Measurements from ENCODE around the gene KIAA1671.
A peak's percentile ranks its signal among the peaks of the same experiment; 100 is the strongest.
"Not testable (repeated sequence)": the region's sequence is repeated elsewhere in the genome, so short reads cannot be mapped to it uniquely, and the experiment has no call there.

Gene KIAA1671

GRCh38 chr22:25176799-25177198 lies 224.3 kb downstream of the KIAA1671 start:
- DNase-seq: no peak

- DNase-seq: no peak
Measured at GRCh38 chr22:25177226-25177625, 224.7 kb downstream of the KIAA1671 start.

DNA sequence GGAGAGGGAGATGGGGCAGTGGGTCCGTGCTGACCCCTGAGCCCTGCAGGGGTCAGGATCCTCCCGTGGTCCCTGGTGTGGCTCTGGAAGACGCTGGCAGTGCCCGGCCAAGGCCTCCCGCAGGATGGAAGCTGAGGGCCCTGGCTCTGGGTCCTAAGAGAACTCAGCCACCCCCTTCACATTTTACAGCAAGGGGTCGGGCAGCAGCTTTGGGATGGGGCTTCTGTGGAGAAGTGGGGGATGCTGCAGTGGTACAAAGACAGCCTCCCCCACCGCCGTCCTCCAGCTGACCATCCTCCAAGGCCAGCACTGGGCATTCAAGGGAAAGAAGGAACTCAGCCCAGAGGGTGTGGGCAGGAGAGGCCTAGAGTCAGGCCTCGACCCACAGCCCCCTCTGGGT lies 225.4 kb downstream of the KIAA1671 start:
- DNase-seq: no peak

GRCh38 chr22:25178348-25178747 lies 225.8 kb downstream of the KIAA1671 start:
- DNase-seq: not testable (repeated sequence)

DNA sequence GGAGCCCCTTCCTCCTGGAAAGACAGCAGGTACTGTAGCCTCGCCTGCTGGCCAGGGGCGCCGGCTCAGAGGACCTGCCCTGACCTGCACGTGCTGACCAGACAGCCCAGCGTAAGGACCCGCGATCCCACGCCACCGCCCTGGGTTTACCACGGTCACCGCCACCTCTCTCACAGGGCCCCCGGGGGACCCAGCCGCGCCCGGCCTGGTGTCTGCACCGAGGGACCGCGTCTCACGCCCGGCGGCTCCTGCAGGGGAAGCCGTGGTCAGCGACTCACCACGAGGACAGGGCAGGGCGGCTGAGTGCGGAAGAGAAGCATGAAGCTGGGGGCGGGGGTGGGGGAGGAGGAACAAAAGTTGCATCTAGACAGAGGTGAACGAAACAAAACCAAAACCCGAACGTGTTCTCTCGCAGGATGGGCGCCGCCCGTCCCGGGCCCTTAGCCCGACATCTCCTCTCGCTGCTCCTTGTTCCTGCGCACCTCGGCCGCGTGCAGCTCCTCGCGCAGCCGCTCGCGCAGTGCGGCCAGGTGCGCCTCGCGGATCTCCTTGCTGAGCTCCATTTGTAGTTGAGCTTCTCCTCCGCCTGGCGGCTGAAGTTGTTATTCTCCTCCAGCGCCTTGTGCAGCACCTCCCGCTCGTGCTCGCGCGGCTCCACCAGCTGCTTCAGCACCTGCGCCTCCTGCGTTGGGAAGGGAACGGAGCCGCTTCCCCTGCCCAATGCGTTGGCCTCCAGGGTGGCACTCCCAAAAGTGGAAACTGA lies 226.5 kb downstream of the KIAA1671 start:
- not testable (repeated sequence) for DNase-seq

GRCh38 chr22:25182131-25183110 lies 229.9 kb downstream of the KIAA1671 start:
- no peak for DNase-seq

- DNase-seq: no peak
Measured at GRCh38 chr22:25183949-25184619, 231.6 kb downstream of the KIAA1671 start.

DNA sequence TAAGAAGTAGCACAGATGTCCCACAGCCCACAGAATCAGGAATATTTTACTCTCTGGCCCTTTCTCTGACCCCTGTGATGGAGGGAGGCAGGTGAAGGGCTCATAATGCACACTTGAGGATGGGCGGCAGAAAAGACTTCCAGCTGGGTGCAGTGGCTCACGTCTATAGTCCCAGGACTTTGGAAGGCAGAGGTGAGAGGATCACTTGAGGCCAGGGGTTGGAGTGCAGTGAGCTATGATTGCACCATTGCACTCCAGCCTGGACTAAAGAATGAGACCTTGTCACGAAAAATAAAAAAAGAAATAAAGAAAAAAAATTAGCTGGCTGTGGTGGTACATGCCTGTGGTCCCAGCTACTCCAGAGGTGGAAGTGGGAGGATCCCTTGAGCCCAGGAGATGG lies 233.6 kb downstream of the KIAA1671 start:
- no peak for DNase-seq

GRCh38 chr22:25187469-25187868 lies 235.0 kb downstream of the KIAA1671 start:
- DNase-seq: no peak

GRCh38 chr22:25192406-25192805 lies 239.9 kb downstream of the KIAA1671 start:
- no peak for DNase-seq

GRCh38 chr22:25193130-25193529 lies 240.6 kb downstream of the KIAA1671 start:
- no peak for DNase-seq

DNA sequence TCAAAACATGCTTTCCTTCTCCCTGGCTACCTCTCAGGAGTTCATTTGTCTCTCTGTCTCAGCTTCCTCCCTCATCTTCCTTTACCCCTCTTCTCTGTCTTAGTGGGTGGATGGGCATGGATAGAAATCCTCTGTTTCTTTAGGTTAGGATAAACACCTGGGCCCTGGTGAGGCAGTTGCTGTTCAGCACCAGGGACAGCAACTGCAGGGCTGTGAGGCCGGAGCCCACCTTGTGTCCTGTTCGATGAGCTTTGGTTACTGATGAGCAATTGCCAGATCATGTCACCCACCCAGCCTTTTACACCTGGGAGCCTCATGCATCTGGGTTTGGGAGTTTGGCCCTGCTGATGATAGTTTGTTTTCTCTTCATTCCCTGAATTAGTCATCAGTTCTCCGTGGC lies 241.0 kb downstream of the KIAA1671 start:
- no peak for DNase-seq

GRCh38 chr22:25196326-25196725 lies 243.8 kb downstream of the KIAA1671 start:
- no peak for DNase-seq

DNA sequence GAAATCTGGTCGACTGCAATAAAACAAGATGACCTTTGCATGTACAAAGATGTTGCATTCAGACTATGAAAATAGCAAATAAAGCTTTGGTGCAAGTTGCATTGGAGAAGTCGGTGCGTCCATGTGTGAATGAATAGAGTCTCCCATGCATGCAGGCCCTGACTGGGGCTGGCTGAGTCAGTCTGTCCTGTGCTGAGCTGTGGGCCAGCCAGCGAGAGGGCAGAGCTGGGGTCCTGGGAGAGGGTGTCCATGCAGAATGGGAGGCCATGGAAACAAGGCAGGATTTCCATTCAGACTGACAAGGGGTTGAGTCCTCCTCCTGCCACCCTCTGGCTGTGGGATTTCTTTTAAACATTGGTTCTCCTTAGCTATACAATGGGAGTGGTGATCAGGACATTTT lies 244.8 kb downstream of the KIAA1671 start:
- no peak for DNase-seq

DNA sequence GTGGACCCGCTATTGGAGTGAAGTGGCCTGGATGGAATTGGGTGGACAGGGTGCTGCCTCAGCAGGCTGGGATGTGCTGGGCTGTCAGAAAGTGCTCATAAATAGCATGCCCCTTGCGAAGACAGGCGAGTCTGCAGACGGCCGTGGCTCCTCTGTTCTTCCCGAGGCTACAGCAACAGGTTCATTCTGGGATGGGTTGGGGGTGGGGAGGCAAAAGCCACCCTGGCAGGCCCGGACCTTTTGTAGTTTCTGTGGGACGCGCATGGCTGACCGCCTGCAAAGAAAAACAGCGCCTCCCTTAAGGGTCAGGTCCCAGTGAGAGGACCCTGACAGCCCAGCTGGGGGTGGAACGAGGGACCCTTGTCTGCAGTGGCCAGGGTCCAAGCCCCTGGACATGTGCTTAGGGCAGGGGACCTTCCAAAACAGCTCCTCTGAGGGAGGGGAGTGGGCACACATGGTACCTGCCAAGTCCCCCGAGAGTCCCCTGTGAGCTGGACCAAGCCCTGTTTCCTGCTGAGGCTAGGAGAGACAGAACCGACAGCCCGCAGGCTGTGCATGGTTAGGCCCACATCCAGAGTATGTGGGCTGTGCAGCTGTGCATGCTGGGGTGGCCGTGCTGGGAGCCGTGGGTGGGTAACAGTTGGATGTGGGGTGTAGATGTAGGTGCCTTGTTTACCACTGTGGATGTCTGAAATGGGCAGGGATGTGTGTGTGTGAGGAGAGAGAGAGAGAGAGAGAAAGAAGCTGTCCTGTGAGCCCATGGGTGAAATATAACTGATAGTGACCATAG lies 247.4 kb downstream of the KIAA1671 start, which contains the start of gene CRYBB3:
Gene CRYBB3, plus strand, starts transcription at position 128 of the 790 bp plus-strand sequence. CDS start 1,539 bp downstream, outside the sequence.
- no peak for DNase-seq

DNA sequence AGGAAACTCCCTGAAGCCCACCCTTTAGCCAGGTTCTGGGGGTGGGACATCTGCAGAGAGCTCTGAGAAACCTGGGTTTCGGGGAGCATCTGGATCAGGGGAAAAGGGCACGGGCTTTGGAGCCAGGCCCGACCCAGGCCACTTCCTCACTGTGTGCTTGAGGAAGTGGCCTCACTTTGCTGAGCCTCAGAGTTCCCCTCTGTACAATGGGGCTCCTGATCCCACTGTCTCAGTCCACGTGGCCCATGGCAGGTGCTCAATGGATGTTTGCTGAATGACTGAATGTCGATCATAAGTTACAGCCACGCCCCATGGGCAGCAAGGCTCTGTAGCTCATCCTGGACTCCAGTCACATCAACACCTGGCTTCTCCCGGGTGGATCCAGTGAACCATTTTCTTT lies 248.5 kb downstream of the KIAA1671 start:
- DNase-seq: no peak

DNA sequence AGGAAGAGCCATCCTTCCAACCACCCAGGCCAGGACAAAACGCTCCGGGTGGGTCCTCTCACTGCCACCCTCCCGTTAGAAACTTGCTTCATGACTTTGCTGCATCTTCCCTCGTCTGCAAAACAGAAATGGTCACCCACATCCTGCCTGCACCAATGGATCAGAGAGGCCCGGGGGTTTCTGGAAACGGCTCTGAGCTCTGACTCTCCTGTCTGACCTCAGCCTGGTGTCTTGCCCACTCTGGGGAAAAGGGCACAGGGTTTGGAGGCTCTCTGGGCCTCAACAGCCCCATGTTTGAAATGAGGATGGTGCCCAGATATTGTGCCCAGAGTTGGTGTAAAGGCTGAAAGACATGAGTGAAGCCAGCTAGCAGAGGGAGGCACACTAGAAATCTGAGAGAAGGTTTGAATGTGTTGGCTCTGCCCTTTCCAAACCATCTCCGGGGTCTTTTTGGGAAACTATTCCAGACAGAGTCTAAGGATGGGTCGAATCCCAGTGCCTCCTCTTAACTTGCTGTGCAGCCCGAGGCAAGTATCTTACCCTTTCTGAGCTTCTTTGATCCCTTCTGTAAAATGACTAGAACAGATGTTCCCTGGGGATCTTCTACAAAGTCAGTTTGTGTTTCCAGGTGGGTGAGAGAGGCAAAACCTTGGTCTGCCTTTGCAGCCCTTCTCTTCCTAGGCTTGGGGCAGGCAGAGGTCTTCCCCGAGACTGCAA lies 249.2 kb downstream of the KIAA1671 start:
- DNase-seq: no peak

GRCh38 chr22:25202290-25202921 lies 249.9 kb downstream of the KIAA1671 start:
- DNase-seq: peak; percentile 68

DNA sequence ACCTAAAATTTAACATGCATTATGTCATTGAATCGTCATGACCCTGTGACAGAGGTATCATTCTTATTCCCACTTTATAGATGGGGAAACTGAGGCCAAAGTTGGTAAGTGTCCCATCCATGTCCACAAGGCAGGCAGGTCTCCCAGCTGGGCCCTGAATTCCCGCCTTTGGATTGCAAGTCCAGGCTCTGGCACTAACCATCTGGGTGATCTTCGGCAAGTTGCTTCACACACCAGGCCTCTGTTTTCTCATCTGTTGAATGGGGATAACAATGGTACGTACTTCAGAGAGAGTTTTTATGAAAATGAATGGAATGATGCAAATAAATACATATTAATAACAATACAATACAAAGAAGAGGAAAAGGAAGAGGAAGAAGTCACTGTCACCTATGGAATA lies 250.6 kb downstream of the KIAA1671 start:
- DNase-seq: no peak

GRCh38 chr22:25204547-25204946 lies 252.0 kb downstream of the KIAA1671 start:
- DNase-seq: not testable (repeated sequence)

DNA sequence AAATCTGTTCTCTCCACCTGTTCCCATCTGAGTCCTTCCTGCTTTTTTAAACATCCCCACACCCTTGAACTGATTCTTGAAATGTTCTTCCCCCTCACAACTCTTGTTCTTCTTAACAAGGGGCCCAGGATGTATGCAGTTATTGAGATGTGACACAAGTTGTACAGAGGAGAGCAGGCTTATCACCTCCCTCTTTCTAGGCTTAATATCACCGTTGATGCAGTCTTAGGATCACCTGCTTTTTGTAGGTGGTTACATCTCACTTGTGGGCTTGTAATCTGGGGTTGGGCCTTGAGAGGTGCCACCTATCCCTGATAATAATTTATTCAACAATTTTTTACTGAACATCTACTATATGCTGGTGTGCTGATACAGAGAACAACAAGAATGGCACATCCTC lies 253.3 kb downstream of the KIAA1671 start:
- no peak for DNase-seq
